Kidney (tissue), 14 donors: Measurements from ENCODE around the gene CNGA3. TPM values are rescaled to one million over a fixed set of nuclear protein-coding genes. Genes with fewer than 3 reads are reported as not detected.

Experiments used
- DNase-seq, 5 donors: peaks; one replicate each; pipeline ENCODE4 v3.0.0-alpha.2; 2013 to 2020
- FAIRE-seq: peaks from 2 replicates; lab custom pipeline; 2012; peaks lifted over from hg19 to GRCh38; lab: Jason Lieb, UNC
- H3K27ac ChIP-seq, 2 donors: one replicate each; pipeline ENCODE4 v1.7.0; 2013; ENCODE audit warnings: low read depth in 2 of 2, low read length in 2 of 2, inconsistent platforms in 1 of 2
- H3K27me3 ChIP-seq: one replicate; pipeline ENCODE4 v1.7.1; 2013; ENCODE audit warnings: low read length, inconsistent platforms; ENCODE audit not compliant: control insufficient read depth, insufficient read depth
- H3K36me3 ChIP-seq, 3 donors: one replicate each; pipeline versions ENCODE4 v1.7.0 to v1.7.1; 2013; ENCODE audit warnings: low read length in 3 of 3, control low read depth in 1 of 3, inconsistent platforms in 1 of 3; ENCODE audit not compliant: insufficient read depth in 3 of 3, control insufficient read depth in 2 of 3
- H3K4me1 ChIP-seq, 3 donors: one replicate each; pipeline versions ENCODE4 v1.7.0 to v1.7.1; 2013; ENCODE audit warnings: low read length in 3 of 3, inconsistent platforms in 1 of 3, low read depth in 1 of 3; ENCODE audit not compliant: control insufficient read depth in 2 of 3, insufficient read depth in 2 of 3
- H3K4me3 ChIP-seq, 3 donors: one replicate each; pipeline versions ENCODE4 v1.7.0 to v1.8.1; 2013; ENCODE audit warnings: low read length in 3 of 3, control low read depth in 1 of 3, inconsistent platforms in 1 of 3
- H3K9ac ChIP-seq, 3 donors: one replicate each; pipeline versions ENCODE4 v1.7.0 to v1.7.1; 2013; ENCODE audit warnings: low read length in 3 of 3, control low read depth in 1 of 3, inconsistent platforms in 1 of 3
- H3K9me3 ChIP-seq, 3 donors: one replicate each; pipeline versions ENCODE4 v1.7.0 to v1.7.1; 2013; ENCODE audit warnings: low read length in 3 of 3, control low read depth in 1 of 3, inconsistent platforms in 1 of 3; ENCODE audit not compliant: control insufficient read depth in 2 of 3, insufficient read depth in 1 of 3
- intact Hi-C: fragments of 100-400 bp; cut with DNase I; formaldehyde crosslinking; loops from one replicate; pipeline ENCODE4 v1.11.1; 2022
- polyA plus RNA-seq: library from polyadenylated mRNA; stranded (reverse); fragments of 350-450 nt; fragmentation: Illumina TruSeq; extraction: RNeasy Lipid Tissue Mini Kit (QIAGEN cat#74804); gene quantifications from one replicate; pipeline ENCODE4 v1.2.3, GENCODE V29; 2014; ENCODE audit warnings: low read depth, low replicate concordance; ENCODE audit not compliant: insufficient read depth
- total RNA-seq: library from RNA; stranded (reverse); fragmentation: NEBNext Ultra II Directional; extraction: Animal tissue kit (Norgen Biotek cat#: 25700); gene quantifications from one replicate; pipeline ENCODE4 v1.2.1, GENCODE V29; 2021
- TF ChIP-seq, protein P1 (sequence below): IDR thresholded peaks from 3 replicates; pipeline ENCODE4 v1.5.1; 2012; ENCODE audit warnings: mild to moderate bottlenecking, moderate library complexity, borderline replicate concordance; ENCODE audit not compliant: insufficient read depth; ENCODE audit errors: extremely low read depth
- donor health status: control.
- donor health status: control.
- donor health status: control.
- donor health status: control.
- donor health status: control.
- donor health status: DM: yes; HTN: yes; CAD: no.
- donor health status: Normal renal cell carcinoma (clear cell type).

Gene CNGA3
- total and polyA plus RNA-seq, 2 donors from 2014 or later, result not detected

GRCh38 chr2:98380203-98380535 lies 33.9 kb downstream of the CNGA3 start:
- no peak overlapping the region for H3K4me3 ChIP-seq
- intact Hi-C loops, result loop anchor here (10.0 kb wide), 1 partner anchor 575 kb away; no protein-coding TSS in a partner anchor
- TF ChIP-seq, protein P1, sequence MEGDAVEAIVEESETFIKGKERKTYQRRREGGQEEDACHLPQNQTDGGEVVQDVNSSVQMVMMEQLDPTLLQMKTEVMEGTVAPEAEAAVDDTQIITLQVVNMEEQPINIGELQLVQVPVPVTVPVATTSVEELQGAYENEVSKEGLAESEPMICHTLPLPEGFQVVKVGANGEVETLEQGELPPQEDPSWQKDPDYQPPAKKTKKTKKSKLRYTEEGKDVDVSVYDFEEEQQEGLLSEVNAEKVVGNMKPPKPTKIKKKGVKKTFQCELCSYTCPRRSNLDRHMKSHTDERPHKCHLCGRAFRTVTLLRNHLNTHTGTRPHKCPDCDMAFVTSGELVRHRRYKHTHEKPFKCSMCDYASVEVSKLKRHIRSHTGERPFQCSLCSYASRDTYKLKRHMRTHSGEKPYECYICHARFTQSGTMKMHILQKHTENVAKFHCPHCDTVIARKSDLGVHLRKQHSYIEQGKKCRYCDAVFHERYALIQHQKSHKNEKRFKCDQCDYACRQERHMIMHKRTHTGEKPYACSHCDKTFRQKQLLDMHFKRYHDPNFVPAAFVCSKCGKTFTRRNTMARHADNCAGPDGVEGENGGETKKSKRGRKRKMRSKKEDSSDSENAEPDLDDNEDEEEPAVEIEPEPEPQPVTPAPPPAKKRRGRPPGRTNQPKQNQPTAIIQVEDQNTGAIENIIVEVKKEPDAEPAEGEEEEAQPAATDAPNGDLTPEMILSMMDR, result no peak
- FAIRE-seq (no peak), DNase-seq (no peak)
- H3K27me3 ChIP-seq, result no peaks in the 10 kb centered on the region
- peaks cover 0 to 4% (median 0%) of the 10 kb centered on the region in 3 donors for H3K4me1 ChIP-seq
- H3K9ac ChIP-seq, result no peak overlapping the region
- no peaks in the 10 kb centered on the region for H3K9me3 ChIP-seq
- H3K36me3 ChIP-seq, result no peaks in the 10 kb centered on the region
- H3K27ac ChIP-seq, result no peak overlapping the region

DNA sequence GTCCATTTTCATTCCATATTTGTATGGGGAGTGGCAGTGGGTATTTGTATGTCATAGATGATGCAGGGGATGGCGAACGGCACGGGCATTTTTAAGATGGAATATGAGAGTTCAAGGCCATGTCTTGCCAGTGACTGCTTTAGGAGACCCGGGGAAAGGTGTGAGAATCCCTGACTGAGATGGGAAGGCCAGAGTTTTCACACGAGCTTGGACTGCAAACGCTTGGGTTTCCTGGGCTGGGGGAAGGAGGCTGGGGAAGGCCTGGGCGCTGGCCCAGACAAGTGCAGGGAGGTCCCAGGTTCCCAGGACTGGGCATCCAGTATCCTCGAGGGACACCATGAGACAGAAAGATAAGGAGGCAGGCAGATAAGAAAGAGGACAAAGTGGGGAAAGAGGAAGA lies 35.2 kb downstream of the CNGA3 start:
- DNase-seq (no peak), FAIRE-seq (no peak)
- Histone ChIP-seq H3K36me3 (no peaks in the 10 kb centered on the region), H3K4me3 (no peak overlapping the region), H3K9ac (no peak overlapping the region), H3K27ac (no peak overlapping the region), H3K4me1 (peaks cover 0 to 2% (median 0%) of the 10 kb centered on the region in 3 donors), H3K9me3 (no peaks in the 10 kb centered on the region), H3K27me3 (no peaks in the 10 kb centered on the region)
- TF ChIP-seq, protein P1, result no peak
- intact Hi-C loops, result loop anchor here (10.0 kb wide), 1 partner anchor 577 kb away; no protein-coding TSS in a partner anchor

DNA sequence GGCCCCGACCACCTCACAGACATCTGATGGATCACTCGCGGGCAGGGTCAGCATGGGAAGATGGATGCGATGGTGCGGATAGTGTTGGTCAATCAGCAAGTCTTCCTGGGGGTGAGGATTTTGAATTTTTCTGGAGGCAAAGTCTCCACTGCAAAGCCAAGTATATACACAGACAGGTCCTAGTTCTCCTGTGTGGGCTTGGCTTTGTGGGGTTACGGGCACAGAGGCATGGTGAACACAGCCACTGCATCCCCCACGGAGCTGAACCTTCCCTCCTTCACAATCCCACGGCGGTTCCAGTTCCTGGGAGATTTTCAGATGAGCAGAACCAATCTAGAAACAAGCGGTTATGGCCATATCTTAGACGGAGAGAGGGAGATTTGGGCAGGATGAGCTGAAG lies 35.8 kb downstream of the CNGA3 start:
- intact Hi-C loops, result loop anchor here (10.0 kb wide), 1 partner anchor 577 kb away; no protein-coding TSS in a partner anchor
- Histone ChIP-seq H3K9ac (no peak overlapping the region), H3K9me3 (no peaks in the 10 kb centered on the region), H3K27ac (no peak overlapping the region), H3K27me3 (no peaks in the 10 kb centered on the region), H3K4me3 (no peak overlapping the region), H3K36me3 (no peaks in the 10 kb centered on the region), H3K4me1 (peaks cover 0 to 2% (median 0%) of the 10 kb centered on the region in 3 donors)
- no peak for DNase-seq
- TF ChIP-seq, protein P1, result no peak
- no peak for FAIRE-seq

- no peaks in the 10 kb centered on the region for H3K27me3 ChIP-seq
- no peaks in the 10 kb centered on the region for H3K36me3 ChIP-seq
- H3K4me1 ChIP-seq, result no peaks in the 10 kb centered on the region
- no peak for FAIRE-seq
- TF ChIP-seq, protein P1, result no peak
- H3K9ac ChIP-seq, result no peak overlapping the region
- no peak for DNase-seq
- intact Hi-C loops, result loop anchor here (10.0 kb wide), 1 partner anchor 578 kb away; no protein-coding TSS in a partner anchor
- no peaks in the 10 kb centered on the region for H3K9me3 ChIP-seq
- H3K27ac ChIP-seq, result no peak overlapping the region
- no peak overlapping the region for H3K4me3 ChIP-seq
These were observed 36.5 kb downstream of the CNGA3 start for GRCh38 chr2:98382739-98383138.
